Astrocyte (in vitro differentiated cells and primary cell): ENCODE results near the gene TGM5. TPM values are rescaled to one million over a fixed set of nuclear protein-coding genes. Genes with fewer than 3 reads are reported as not detected.

ENCODE experiments used
- DNase-seq: peaks from one replicate; pipeline ENCODE4 v3.0.0-alpha.2; 2010; ENCODE audit warnings: low read depth
- FAIRE-seq: peaks from 2 replicates; lab custom pipeline; 2011; peaks lifted over from hg19 to GRCh38; lab: Jason Lieb, UNC
- H2AFZ ChIP-seq: 2 replicates; pipeline ENCODE4 v1.6.0; 2012; ENCODE audit warnings: low read depth, low read length, inconsistent platforms
- H3K27ac ChIP-seq: 2 replicates; pipeline ENCODE4 v1.5.1; 2011; ENCODE audit warnings: low read depth, low read length, inconsistent platforms
- H3K27me3 ChIP-seq: 2 replicates; pipeline ENCODE4 v1.6.0; 2011; ENCODE audit warnings: low read length, inconsistent platforms; ENCODE audit not compliant: insufficient read depth
- H3K36me3 ChIP-seq: 2 replicates; pipeline ENCODE4 v1.5.1; 2011; ENCODE audit warnings: low read length, inconsistent platforms; ENCODE audit not compliant: insufficient read depth
- H3K4me1 ChIP-seq: 2 replicates; pipeline ENCODE4 v1.5.1; 2011; ENCODE audit warnings: low read length, inconsistent platforms; ENCODE audit not compliant: insufficient read depth
- H3K4me2 ChIP-seq: 2 replicates; pipeline ENCODE4 v1.6.0; 2012; ENCODE audit warnings: low read length, inconsistent platforms
- H3K4me3 ChIP-seq: 2 replicates; pipeline ENCODE4 v1.5.1; 2011; ENCODE audit warnings: low read depth, mild to moderate bottlenecking, low read length, inconsistent platforms; ENCODE audit not compliant: insufficient read depth
- H3K79me2 ChIP-seq: 2 replicates; pipeline ENCODE4 v1.6.0; 2012; ENCODE audit warnings: mild to moderate bottlenecking, low read length, inconsistent platforms; ENCODE audit not compliant: insufficient read depth
- H3K9ac ChIP-seq: 2 replicates; pipeline ENCODE4 v1.6.0; 2012; ENCODE audit warnings: mild to moderate bottlenecking, low read length, inconsistent platforms
- H3K9me3 ChIP-seq: 2 replicates; pipeline ENCODE4 v1.5.1; 2012; ENCODE audit warnings: low read depth, mild to moderate bottlenecking, low read length, inconsistent platforms; ENCODE audit not compliant: insufficient read depth
- H4K20me1 ChIP-seq: 2 replicates; pipeline ENCODE4 v1.6.0; 2012; ENCODE audit warnings: low read length, inconsistent platforms; ENCODE audit not compliant: insufficient read depth
- H3K27ac Mint-ChIP-seq: one replicate; pipeline ENCODE4 v1.8.0; 2021; ENCODE audit warnings: mild to moderate bottlenecking, mixed read lengths; ENCODE audit not compliant: unreplicated experiment
- H3K27me3 Mint-ChIP-seq: one replicate; pipeline ENCODE4 v1.8.0; 2021; ENCODE audit warnings: low read depth, mixed read lengths; ENCODE audit not compliant: unreplicated experiment
- H3K36me3 Mint-ChIP-seq: one replicate; pipeline ENCODE4 v1.8.0; 2021; ENCODE audit warnings: low read depth, mixed read lengths; ENCODE audit not compliant: unreplicated experiment
- H3K4me1 Mint-ChIP-seq: one replicate; pipeline ENCODE4 v1.8.0; 2021; ENCODE audit warnings: low read depth, mixed read lengths; ENCODE audit not compliant: unreplicated experiment
- H3K4me3 Mint-ChIP-seq: one replicate; pipeline ENCODE4 v1.8.0; 2021; ENCODE audit warnings: mild to moderate bottlenecking, moderate library complexity, mixed read lengths; ENCODE audit not compliant: unreplicated experiment
- H3K9me3 Mint-ChIP-seq: one replicate; pipeline ENCODE4 v1.8.0; 2021; ENCODE audit warnings: mild to moderate bottlenecking, mixed read lengths; ENCODE audit not compliant: unreplicated experiment
- EZH2 ChIP-seq: IDR thresholded peaks from 2 replicates; pipeline ENCODE4 v1.6.1; 2012; ENCODE audit warnings: mild to moderate bottlenecking, low read length, inconsistent platforms; ENCODE audit not compliant: insufficient read depth
- total RNA-seq: library from RNA; stranded (reverse); gene quantifications from 2 replicates; pipeline ENCODE4 v1.2.1, GENCODE V29; 2021
- TF ChIP-seq, protein P1 (sequence below): IDR thresholded peaks from 2 replicates; pipeline ENCODE4 v1.5.1; 2011; ENCODE audit warnings: low read depth, mild to moderate bottlenecking, inconsistent platforms, low read length, moderate library complexity; ENCODE audit not compliant: insufficient read depth

Gene TGM5
- total RNA-seq, 1 donor from 2014 or later: 0.16 TPM

DNA sequence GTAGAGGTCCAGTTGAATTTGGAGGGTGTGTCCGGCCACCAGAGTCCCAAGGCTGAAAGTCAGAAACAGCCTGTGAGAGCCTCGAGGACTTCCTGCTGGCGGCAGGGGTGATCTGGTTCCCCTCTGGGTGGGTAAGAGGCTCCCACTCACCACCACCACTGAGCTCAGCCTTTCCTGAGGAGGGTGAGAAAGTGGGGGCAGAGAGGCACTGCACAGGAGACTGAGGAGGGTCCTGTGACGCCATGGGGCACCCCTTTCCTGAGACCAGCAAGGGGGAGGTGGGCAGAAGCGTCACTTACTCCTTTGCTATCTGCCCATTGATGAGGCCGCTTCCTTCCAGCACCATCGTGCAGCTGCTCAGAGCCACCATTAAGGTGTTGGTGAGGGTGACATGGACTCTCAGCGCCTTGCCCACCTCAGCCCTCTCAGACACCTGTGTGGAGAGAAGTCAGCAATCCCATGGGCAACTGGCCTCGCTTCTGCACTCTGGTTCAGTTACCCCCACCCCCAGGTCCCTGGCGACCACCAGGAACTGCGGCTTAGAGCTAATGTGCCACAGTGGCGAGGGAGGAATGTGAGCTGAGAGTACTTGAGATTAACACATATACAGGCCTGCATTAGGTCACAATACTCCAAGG is 10.0 kb upstream of the TGM5 start:
- peaks cover 36% of the 10 kb centered on the region for H3K27me3 Mint-ChIP-seq
- Histone ChIP-seq H3K4me2 (no peak overlapping the region), H3K4me1 (no peaks in the 10 kb centered on the region), H3K9me3 (no peaks in the 10 kb centered on the region), H4K20me1 (no peaks in the 10 kb centered on the region), H2AFZ (no peak overlapping the region), H3K79me2 (no peaks in the 10 kb centered on the region), H3K4me3 (no peak overlapping the region), H3K9ac (no peak overlapping the region), H3K36me3 (no peaks in the 10 kb centered on the region), H3K27ac (no peak overlapping the region), H3K27me3 (peaks cover 25% of the 10 kb centered on the region)
- no peaks in the 10 kb centered on the region for H3K4me1 Mint-ChIP-seq
- no peak for TF ChIP-seq EZH2
- TF ChIP-seq, protein P1, sequence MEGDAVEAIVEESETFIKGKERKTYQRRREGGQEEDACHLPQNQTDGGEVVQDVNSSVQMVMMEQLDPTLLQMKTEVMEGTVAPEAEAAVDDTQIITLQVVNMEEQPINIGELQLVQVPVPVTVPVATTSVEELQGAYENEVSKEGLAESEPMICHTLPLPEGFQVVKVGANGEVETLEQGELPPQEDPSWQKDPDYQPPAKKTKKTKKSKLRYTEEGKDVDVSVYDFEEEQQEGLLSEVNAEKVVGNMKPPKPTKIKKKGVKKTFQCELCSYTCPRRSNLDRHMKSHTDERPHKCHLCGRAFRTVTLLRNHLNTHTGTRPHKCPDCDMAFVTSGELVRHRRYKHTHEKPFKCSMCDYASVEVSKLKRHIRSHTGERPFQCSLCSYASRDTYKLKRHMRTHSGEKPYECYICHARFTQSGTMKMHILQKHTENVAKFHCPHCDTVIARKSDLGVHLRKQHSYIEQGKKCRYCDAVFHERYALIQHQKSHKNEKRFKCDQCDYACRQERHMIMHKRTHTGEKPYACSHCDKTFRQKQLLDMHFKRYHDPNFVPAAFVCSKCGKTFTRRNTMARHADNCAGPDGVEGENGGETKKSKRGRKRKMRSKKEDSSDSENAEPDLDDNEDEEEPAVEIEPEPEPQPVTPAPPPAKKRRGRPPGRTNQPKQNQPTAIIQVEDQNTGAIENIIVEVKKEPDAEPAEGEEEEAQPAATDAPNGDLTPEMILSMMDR: no peak
- H3K4me3 Mint-ChIP-seq: no peak overlapping the region
- peaks cover 7% of the 10 kb centered on the region for H3K9me3 Mint-ChIP-seq
- DNase-seq: no peak
- FAIRE-seq: no peak
- no peaks in the 10 kb centered on the region for H3K36me3 Mint-ChIP-seq
- H3K27ac Mint-ChIP-seq: no peak overlapping the region

DNA sequence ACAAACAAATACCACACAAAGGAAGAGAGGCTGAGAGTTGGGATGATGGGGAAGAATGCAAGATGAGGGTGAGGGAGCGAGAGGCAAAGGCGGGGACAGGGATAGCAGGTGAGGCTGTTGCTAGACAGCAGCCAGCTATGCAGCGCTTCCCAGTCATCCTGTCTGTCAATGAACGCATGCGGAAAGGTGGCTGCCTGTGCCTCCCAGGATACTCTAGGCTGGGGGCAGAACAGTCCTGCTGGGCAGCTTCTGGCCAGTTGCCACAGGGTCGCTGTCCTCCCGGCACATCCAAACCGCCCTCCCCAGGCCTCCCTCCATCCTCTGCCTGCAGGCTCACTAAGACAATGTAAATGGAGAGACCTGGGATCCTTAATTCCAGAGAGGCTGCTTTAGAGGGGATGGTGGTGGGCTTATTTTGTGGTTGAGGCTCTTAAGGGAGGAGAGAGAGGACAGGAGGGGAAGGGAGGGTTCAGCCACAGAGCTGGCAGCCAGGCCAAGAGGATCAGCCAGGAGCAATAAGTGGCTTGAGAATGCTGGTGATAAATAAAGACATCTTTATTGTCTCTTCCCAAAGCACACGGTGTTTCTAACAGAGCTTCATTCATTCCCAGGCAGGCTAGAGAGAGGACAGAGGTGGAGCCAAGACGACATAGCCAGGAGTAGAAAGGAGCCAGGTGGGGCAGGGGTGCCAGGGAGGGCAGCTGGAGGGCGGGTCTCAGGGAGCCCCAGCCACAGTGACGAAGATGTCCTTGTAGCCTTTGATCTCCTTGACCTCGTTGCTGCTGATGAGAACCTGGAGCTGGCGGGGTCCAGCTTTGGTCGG is 9.2 kb upstream of the TGM5 start:
- H3K27me3 Mint-ChIP-seq: peaks cover 36% of the 10 kb centered on the region
- TF ChIP-seq, protein P1: no peak
- TF ChIP-seq EZH2: no peak
- no peak for DNase-seq
- Histone ChIP-seq H3K27ac (no peak overlapping the region), H3K36me3 (no peaks in the 10 kb centered on the region), H3K9me3 (no peaks in the 10 kb centered on the region), H3K4me3 (no peak overlapping the region), H3K4me2 (no peak overlapping the region), H4K20me1 (no peaks in the 10 kb centered on the region), H3K27me3 (peaks cover 25% of the 10 kb centered on the region), H3K9ac (no peak overlapping the region), H3K79me2 (no peaks in the 10 kb centered on the region), H3K4me1 (no peaks in the 10 kb centered on the region), H2AFZ (no peak overlapping the region)
- H3K36me3 Mint-ChIP-seq: no peaks in the 10 kb centered on the region
- no peaks in the 10 kb centered on the region for H3K4me1 Mint-ChIP-seq
- H3K4me3 Mint-ChIP-seq: no peak overlapping the region
- FAIRE-seq: no peak
- no peak overlapping the region for H3K27ac Mint-ChIP-seq
- peaks cover 7% of the 10 kb centered on the region for H3K9me3 Mint-ChIP-seq
